Prostate gland (tissue), 2 donors: ENCODE results near the gene TM9SF4. TPM values are rescaled to one million over a fixed set of nuclear protein-coding genes. Genes with fewer than 3 reads are reported as not detected.
A peak's percentile ranks its signal among the peaks of the same experiment; 100 is the strongest.

Source experiments
- DNase-seq: peaks from one replicate; pipeline ENCODE4 v3.0.0-alpha.2; 2019; ENCODE audit warnings: low spot score
- H3K27ac ChIP-seq, 2 donors: fragments of 200-600 bp; sonication (generic); 2 replicates each; pipeline ENCODE4 v1.5.1; 2017 to 2019
- H3K27me3 ChIP-seq: fragments of 200-600 bp; sonication (generic); replicated peaks from 2 replicates; pipeline ENCODE4 v1.5.1; 2019; ENCODE audit not compliant: insufficient read depth
- H3K36me3 ChIP-seq, 2 donors: fragments of 200-600 bp; sonication (generic); 1 replicate in 1 of 2; 2 replicates in 1 of 2; pipeline versions ENCODE4 v1.5.1 to v1.8.1; 2017 to 2019
- H3K4me1 ChIP-seq: fragments of 200-600 bp; sonication (generic); replicated peaks from 2 replicates; pipeline ENCODE4 v1.5.1; 2019
- H3K4me3 ChIP-seq, 2 donors: fragments of 200-600 bp; sonication (generic); 2 replicates each; pipeline ENCODE4 v1.5.1; 2017 to 2019
- H3K9me3 ChIP-seq: fragments of 200-600 bp; sonication (generic); 2 replicates; pipeline ENCODE4 v1.5.1; 2017
- CTCF ChIP-seq, 4 experiments: fragments of 200-600 bp in 2 of 4; fragments of 450-650 bp in 2 of 4; sonication (generic) in 2 of 4; IDR thresholded peaks; 1 replicate in 3 of 4; 2 replicates in 1 of 4; pipeline ENCODE4 v1.5.1; 2016 to 2019; ENCODE audit warnings: antibody characterized with exemption in 4 of 4, mild to moderate bottlenecking in 2 of 4, moderate library complexity in 2 of 4
- POLR2A ChIP-seq: fragments of 450-650 bp; IDR thresholded peaks from one replicate; pipeline ENCODE4 v1.6.1; 2016; ENCODE audit warnings: antibody characterized with exemption, mild to moderate bottlenecking
- POLR2AphosphoS5 ChIP-seq: sonication (generic); formaldehyde crosslinking; IDR thresholded peaks from one replicate; pipeline ENCODE4 v1.6.1; 2017; ENCODE audit warnings: antibody characterized with exemption
- WGBS: methylation state at CpG from one replicate; pipeline ENCODE4 v1.1.5; 2018; 5-methylcytosine and 5-hydroxymethylcytosine counted together
- intact Hi-C: fragments of 100-400 bp; cut with DNase I; formaldehyde crosslinking; loops from one replicate; pipeline ENCODE4 v1.14.2; 2022
- total RNA-seq, 2 donors: library from RNA; depleted of rRNA; stranded (reverse); fragments of >200 nt; gene quantifications; one replicate each; pipeline ENCODE4 v1.1.0, GENCODE V29; 2016

The TM9SF4 gene
- total RNA-seq, 2 donors from 2014 or later, result 44.7 to 62.9 TPM

GRCh38 chr20:32206760-32207625, 97.5 kb downstream of the TM9SF4 start:
- intact Hi-C loops, result loop anchor here (10.0 kb wide), 2 partner anchors 102 to 278 kb away; partner anchors contain the start of gene TM9SF4
- TF ChIP-seq CTCF (IDR thresholded peaks at IDR 0.05) (no peak), POLR2AphosphoS5 (no peak), POLR2A (no peak)
- peaks cover 33% of the 10 kb centered on the region for H3K4me1 ChIP-seq
- no peaks in the 10 kb centered on the region for H3K27me3 ChIP-seq
- peak overlapping the region; percentile 94 to 97 for H3K27ac ChIP-seq
- H3K4me3 ChIP-seq, result peak overlapping the region; percentile 96 to 99
- H3K9me3 ChIP-seq, result no peaks in the 10 kb centered on the region
- no peaks in the 10 kb centered on the region for H3K36me3 ChIP-seq
- 3% methylated on average over 33 of the region's 40 CpGs for WGBS
- DNase-seq, result no peak

GRCh38 chr20:32207626-32208498, 98.3 kb downstream of the TM9SF4 start, which contains the start of the genes PLAGL2 and POFUT1:
TSS of gene PLAGL2 (minus strand) at chr20:32207743. CDS start at chr20:32202178, 5,565 bp downstream.
TSS of gene POFUT1 (plus strand) at chr20:32207880. CDS start at chr20:32207942, 62 bp downstream.
- peak; percentile 88 for TF ChIP-seq POLR2A
- peak in 3 of 4 experiments; percentile 29 to 44 (median 36) for TF ChIP-seq CTCF (IDR thresholded peaks at IDR 0.05)
- TF ChIP-seq POLR2AphosphoS5, result peak; percentile 73
- Histone ChIP-seq H3K27ac (peak within 1 kb of the TSS; percentile 94 to 97), H3K27me3 (no peaks in the 10 kb centered on the region), H3K36me3 (no peaks in the 10 kb centered on the region), H3K9me3 (no peaks in the 10 kb centered on the region), H3K4me3 (peak within 1 kb of the TSS; percentile 96 to 99), H3K4me1 (peaks cover 30% of the 10 kb centered on the region)
- under 1% methylated on average over 65 of the region's 74 CpGs for WGBS
- peak; percentile 88 for DNase-seq
- intact Hi-C loops, result loop anchor here (10.0 kb wide), 2 partner anchors 103 to 277 kb away; partner anchors contain the start of gene TM9SF4

- intact Hi-C loops, result loop anchor here (10.0 kb wide), 2 partner anchors 104 to 276 kb away; partner anchors contain the start of gene TM9SF4
- H3K4me3 ChIP-seq, result peak overlapping the region; percentile 96 to 99
- DNase-seq, result no peak
- no peak for TF ChIP-seq CTCF (IDR thresholded peaks at IDR 0.05)
- TF ChIP-seq POLR2A, result no peak
- no peak for TF ChIP-seq POLR2AphosphoS5
- H3K27ac ChIP-seq, result peak overlapping the region; percentile 94 to 97
- peaks cover 22% of the 10 kb centered on the region for H3K4me1 ChIP-seq
- WGBS, result 60% methylated on average over 13 of the region's 13 CpGs
- H3K27me3 ChIP-seq, result no peaks in the 10 kb centered on the region
- H3K9me3 ChIP-seq, result no peaks in the 10 kb centered on the region
- no peaks in the 10 kb centered on the region for H3K36me3 ChIP-seq
These were observed 99.1 kb downstream of the TM9SF4 start for GRCh38 chr20:32208499-32209154.

GRCh38 chr20:32209850-32210605, 100.5 kb downstream of the TM9SF4 start:
- WGBS, result 81% methylated on average over 9 of the region's 9 CpGs
- no peak overlapping the region for H3K27ac ChIP-seq
- H3K9me3 ChIP-seq, result no peaks in the 10 kb centered on the region
- DNase-seq, result no peak
- no peaks in the 10 kb centered on the region for H3K27me3 ChIP-seq
- no peak overlapping the region for H3K4me3 ChIP-seq
- no peak for TF ChIP-seq POLR2AphosphoS5
- H3K36me3 ChIP-seq, result no peaks in the 10 kb centered on the region
- peaks cover 14% of the 10 kb centered on the region for H3K4me1 ChIP-seq
- intact Hi-C loops, result loop anchor here (10.0 kb wide), 2 partner anchors 105 to 275 kb away; partner anchors contain the start of gene TM9SF4
